HG03045 (cell line): ENCODE measurements around the gene ALDH2.
A peak's percentile ranks its signal among the peaks of the same experiment; 100 is the strongest.
"Not testable (repeated sequence)": the region's sequence is repeated elsewhere in the genome, so short reads cannot be mapped to it uniquely, and the experiment has no call there.

Experiments used
- ATAC-seq: cut with Tn5 transposase; IDR thresholded peaks from one replicate; pipeline ENCODE4 v1.9.1; 2021; ENCODE audit warnings: mild to moderate bottlenecking, moderate library complexity; ENCODE audit not compliant: unreplicated experiment

The ALDH2 gene

DNA sequence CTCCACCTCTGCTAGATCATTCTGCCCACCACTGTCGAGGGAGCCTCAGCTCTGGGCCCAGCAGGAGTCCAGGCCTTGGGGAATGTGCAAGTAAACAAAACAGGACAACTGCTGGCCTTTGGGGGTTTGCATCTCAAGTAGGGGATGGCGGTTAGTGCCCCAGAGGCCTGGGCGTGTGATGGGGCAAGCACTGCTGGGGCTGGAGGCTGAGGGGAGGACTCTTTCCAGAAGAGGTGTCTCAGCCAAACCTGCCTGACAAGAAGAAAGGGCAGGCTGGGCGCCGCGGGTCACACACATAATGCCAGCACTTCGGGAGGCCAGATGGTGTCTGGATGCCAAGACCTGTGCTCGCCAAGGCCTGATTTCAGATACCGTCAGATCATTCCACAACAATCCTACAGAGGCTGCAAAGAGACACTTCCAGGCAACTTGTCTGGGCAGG lies 8.6 kb upstream of the ALDH2 start:
- ATAC-seq: no peak

DNA sequence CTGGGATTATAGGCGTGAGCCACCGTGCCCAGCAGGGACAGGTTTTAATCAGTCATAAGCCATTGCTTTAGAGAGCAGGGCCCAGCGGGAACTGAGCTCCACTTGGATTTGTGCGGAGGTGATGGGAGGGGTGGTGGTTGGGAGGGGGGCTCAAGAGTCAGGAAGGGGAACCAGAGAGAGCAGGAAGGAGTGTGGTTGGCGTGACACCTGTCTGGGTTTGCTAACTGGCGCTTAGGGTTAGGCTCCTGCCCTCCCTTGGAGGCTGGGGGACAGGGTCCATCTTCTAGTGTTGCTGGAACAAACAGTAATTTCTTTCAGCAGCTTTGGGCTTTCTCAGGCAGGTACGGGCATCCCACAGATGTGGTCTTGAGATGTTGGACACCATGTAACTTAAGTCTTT lies 7.5 kb upstream of the ALDH2 start:
- no peak for ATAC-seq

DNA sequence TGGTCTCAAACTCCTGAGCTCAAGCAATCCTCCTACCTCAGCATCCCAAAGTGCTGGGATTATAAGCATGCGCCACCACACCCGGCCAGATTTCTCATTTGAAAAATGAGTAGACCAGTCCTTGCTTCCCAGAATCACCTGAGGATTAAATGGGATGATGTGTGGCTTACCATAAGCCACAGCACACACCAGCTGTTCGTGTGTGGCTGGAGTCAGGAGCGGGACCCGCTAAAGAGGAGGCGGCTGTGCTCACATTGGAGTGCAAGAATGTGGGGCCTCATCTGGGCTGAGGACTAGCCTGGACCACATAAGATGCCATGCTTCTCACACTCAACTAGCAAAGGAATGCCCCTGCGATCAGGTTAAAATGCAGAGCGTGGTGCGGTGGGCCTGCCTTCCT lies 6.7 kb upstream of the ALDH2 start:
- no peak for ATAC-seq

DNA sequence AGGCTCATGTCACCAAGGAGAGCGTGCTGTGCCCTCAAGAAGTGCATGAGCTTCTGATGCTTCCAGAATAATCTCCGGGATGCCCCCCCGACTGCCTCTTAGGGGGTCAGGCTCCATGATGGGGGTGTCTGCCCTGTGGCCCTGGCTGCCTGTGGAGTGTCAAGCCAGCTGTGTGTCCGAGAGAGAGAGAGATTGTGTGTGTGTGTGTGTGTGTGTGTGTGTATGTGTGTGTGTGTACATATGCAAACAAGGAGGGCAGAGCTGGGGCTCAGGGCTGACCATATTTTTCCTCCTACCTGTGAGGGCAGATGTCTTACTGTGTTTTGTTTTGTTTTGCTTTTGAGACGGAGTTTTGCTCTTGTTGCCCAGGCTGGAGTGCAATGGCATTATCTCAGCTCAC lies 5.6 kb upstream of the ALDH2 start:
- ATAC-seq: no peak

DNA sequence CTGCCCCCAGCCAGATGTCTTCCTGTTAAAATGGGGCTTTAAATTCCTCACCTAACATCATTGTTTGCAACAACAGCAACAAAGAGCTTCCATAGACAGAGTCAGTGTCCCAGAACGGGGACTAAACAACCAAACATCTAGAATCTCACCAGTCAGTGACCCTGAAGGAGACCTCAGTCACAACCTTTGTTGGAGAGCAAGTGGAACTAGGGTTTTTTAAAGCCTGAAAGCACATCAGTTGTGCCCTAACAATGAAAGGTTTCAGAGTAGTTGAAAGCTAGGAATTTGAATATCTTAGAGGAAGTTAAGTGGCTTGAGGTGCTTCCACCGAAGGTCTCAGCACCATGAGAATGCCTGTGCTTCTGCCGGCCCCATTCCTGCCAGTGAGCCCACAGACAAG lies 5.0 kb upstream of the ALDH2 start:
- ATAC-seq: no peak

DNA sequence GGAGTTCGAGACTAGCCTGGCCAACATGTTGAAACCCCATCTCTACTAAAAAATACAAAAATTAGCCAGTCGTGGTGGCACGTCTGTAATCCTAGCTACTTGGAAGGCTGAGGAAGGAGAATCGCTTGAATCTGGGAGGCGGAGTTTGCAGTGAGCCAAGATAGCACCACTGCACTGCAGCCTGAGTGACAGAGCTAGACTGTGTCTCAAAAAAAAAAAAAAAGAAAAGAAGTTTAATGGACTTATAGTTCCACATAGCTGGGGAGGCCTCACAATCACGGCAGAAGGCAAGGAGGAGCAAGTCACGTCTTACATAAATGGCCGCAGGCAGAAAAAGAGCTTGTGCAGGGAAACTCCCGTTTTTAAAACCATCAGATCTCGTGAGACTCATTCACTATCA lies 3.2 kb upstream of the ALDH2 start:
- not testable (repeated sequence) for ATAC-seq

DNA sequence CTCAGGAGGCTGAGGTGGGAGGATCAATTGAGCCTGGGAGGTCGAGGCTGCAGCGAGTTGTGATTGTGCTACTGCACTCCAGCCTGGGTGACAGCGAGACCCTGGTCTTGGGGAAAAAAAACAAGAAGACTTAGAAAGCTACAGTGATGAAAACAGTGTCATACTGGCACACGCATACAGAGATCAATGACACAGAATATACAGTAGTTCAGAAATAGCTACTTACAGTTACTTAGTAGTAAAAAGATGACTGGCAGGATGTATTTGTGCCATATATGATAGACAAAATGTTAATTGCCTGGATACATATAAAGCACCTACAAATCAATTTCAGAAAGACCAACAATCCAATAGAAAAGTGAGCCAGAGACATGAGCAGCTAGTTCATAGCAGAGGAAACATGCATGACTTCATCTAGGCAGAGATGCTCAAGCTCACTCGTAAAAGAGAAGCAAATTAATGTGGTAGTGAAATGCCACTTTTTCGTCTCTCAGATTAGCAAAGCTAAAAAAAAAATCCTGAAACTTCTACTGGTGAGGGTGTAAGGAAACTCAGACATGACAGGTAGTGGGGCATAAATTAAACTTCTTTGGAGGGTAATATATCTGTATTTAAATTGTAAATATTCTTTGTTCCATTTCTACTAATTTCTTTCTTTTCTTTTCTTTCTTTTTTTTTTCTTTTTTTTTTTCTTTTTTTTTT lies 2.5 kb upstream of the ALDH2 start:
- no peak for ATAC-seq

DNA sequence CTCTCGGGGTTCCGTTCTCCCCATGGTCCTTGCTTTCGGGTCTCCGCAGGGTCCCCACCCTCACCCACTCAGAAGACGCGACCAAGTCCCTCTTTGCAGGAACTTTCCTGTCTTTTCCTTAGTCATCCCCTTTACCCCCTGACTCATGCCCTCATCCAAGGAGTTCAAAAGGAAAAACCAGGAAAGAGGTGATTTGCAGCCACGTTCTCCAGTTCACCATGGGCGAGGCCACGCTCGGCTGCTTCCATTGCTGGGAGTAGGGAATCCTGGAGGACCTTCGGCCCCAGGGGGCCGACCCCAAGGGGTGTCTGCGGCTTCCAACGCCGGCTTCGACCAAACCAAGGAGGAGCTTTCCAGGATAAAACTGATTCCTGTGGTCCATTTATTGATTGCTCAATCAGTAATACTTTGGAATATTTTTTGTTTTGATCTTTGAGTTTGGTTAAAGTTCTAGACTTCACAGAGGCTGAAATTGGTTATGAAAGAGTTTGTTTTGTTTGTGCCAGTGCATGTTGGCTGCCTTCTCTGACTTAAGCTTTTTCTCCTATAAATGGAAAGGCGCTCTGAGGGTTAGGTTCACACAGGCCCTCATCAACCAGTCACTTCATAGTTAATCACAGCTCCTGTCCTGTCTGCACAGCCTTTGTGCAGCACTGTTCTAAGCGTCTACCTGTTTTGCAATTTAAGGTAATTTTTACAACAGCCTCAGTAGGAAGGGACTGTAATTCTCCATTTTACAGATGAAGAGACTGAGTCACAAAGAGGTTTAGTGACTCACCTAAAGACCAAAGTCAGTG lies 827 bp downstream of the ALDH2 start:
- no peak for ATAC-seq

DNA sequence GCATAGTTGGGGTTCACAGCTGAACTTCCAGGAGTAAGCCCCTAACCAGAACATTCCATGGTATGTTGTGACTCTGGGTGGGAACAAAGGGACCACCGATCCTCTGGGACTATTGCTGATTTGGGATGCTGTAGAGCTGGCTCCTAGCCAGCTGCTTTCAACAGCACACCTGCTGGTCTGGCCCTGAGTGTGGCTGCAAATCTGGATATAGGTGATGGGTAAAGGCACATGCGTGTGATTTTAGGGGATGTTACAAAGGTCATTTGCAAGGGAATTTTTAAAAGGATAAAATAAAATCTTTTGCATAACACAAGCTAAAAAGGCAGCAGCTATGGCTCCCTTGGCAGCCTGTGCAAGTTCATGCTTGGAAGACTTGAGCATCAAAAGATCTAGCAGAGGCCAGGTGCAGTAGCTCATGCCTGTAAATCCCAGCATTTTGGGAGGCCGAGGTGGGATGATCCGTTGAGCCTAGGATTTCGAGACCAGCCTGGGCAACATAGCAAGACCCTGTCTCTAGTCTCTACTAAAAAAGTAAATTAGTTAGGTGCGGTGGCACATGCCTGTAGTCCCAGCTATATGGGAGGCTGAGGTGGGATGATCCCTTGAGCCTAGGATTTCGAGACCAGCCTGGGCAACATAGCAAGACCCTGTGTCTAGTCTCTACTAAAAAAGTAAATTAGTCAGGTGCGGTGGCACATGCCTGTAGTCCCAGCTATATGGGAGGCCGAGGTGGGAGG lies 1.6 kb downstream of the ALDH2 start:
- ATAC-seq: no peak

DNA sequence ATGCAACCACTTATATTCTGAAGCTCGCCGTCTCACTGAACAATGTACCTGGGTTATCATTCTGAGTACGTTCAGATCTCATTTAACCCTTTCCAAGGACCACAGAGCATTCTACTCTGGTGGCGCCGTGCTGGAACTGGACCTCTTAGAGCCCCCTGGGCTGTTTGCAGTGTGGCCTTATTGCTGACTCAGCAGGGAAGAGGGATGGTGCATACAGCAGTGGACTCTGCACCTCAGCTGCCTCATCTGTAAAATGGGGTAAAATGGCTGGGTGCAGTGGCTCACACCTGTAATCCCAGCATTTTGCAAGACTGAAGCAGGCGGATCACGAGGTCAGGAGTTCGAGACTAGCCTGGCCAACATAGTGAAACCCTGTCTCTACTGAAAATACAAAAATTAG lies 2.9 kb downstream of the ALDH2 start:
- ATAC-seq: no peak

DNA sequence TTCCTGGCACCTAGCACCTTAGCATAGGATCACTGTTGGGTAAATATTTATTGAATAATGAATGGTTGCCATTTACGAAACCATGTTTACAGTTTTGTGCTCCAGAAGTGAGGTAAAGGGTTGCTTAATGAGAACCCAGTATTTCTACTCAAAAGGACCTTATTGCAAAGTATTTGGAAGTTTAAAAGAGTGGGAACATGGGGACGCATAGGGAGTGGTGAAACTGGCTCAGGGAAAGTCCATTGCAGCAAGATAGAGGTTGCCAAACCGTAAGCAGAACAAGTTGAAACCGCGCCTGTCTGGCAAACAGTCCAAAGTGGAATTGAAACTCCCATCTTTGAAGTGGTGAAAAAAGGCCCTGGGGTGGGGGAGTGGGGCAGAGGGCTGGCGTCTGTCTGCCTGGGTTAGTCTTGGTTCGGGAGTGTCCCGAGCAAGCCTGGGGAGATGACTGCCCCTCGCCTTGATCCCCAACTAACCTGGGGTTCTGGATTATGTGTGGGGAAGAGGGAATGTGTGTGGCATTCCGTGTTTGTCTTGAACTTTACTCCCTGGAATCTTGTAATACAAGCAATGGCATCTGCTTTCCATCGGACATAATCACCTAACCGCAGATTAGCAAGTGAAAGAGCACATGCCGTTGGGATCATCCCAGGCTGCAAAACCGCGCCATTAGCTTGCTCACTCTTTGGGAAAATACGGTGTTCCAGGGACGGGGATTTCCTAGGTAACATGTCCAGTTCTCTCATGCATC lies 7.2 kb downstream of the ALDH2 start:
- no peak for ATAC-seq

DNA sequence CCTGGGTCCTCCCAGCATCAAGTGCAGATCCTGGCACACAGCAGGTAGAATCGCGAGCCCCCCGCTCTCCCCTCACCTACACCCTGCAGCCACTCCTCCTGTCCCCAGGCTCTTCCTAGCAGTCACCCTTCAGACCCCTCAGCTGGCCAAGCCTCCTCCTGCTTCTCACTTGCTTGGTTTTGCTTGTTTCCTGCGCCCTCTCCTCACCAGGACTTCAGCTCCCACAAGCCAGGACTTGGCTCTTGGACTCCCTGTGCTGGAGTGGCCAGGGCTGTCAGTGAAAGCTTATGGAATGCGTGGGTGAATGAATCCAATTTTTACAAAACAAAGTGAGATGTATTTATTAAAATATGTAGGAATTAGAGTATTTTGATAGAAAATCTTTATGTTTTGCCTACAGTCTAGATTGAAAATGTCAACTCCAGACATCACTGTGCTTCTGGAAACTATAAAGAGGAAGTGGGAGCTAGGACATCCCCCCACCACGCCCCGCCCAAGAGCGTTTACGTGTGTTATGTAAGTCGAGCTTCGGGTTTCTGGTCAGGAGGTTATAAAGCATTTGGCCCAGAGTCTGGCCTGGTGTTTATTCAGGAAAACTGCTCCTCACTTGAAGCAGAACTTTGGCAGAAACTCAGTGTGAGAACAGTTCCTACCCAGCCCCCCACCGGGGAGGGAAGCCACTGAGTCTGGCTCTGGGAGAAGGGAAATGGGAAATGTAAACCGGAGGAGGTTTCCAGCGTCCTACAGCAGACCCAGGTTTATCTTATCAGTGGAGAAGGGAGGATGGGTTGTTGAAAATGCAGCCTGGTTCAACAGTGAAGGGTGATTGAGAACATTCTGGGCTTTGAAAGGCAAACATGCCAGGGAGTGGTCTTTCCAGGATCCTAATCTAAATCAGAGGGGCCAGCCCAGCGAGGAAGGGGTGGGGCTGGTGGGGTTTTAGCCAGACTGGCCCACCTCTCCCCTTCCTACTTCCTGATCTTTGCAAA lies 8.8 kb downstream of the ALDH2 start:
- ATAC-seq: peak; percentile 53

DNA sequence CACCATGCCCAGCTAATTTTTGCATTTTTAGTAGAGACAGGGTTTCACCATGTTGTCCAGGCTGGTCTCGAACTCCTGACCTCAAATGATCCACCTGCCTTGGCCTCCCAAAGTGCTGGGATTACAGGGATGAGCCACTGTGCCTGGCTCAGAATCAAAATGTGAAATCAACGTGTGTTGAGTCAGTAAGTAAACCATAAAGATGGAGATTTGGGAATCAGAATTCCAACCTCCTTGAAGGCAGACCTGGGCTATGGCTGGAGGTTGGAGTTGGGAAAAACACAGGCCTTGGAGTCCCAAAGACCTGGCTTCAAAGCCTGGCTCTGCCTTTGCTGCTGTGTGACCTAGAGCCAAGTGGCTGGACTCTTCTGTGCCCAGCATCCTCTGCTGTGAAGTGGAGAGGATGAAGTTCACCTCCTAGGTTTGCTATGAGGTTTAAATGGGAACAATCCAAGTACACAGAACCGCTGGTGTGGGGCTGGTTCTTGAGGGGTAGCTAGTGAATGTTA lies 10.2 kb downstream of the ALDH2 start:
- ATAC-seq: no peak

DNA sequence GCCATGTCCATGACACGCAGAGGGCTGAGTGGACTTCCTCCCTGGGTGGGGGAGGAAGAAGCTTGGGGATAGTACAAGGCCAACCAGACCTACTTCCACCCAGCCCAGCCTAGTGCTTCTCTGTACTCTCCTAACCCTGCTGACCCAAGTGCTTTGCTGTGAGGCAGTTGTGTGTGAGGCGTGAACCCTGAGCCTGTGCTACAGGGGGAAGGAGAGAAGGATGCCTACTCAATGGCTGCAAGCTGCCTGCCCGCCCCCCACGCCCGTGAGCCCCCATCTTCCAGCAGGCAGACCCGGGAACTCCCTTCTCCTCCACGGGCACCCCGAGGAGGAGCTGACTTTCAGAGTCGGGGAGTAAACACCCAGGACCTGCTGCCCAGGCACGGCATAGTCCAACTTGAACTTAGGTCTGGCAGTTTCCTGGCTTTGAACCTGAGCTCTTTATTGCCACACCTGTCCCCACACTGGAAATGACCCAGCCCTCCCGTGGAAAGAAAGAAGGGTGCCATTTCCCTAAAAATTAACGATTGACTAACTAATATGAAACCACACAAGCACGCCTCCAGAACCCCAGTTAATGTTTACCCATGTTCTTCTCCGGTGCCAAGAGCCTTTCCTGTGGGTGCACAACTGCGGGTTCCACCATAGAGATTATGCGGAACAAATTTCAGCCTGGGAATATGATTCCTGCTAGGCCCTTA lies 10.8 kb downstream of the ALDH2 start:
- ATAC-seq: no peak

DNA sequence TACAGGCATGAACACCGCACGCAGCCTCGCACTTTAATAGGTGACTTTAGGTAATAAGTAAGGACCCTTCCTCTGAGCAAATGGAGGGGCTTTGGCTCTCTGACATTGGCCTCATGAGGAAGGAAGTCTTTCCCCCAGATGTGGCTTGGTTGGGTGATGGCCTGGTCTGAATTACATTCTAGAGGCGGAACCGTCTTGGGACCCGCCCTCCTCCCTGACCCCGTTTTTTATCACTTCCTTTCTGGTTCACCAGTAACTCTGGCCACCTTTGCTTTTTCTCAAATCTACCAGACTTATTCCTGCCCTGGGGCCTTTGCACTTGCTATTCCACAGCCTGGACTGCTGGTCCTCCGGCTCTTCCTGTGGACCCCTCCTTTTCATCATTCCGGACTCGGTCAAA lies 13.4 kb downstream of the ALDH2 start:
- no peak for ATAC-seq

DNA sequence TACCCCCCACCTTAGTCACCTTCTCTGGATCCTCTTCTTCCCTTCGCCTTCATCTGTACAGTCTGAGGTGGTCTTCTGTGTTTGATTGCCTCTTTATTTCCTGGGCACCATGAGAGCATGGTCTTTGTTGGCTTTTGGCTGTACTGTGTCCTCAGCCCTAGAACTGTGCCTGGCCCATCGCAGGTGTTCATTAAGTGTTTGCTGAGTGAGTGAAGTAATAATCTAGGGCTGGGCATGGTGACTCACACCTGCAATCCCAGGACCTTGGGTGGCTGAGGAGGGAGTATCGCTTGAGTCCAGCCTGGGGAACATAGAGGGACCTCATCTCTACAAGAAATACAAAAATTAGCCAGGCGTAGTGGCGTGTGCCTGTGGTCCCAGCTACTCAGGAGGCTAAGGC lies 13.9 kb downstream of the ALDH2 start:
- ATAC-seq: no peak

DNA sequence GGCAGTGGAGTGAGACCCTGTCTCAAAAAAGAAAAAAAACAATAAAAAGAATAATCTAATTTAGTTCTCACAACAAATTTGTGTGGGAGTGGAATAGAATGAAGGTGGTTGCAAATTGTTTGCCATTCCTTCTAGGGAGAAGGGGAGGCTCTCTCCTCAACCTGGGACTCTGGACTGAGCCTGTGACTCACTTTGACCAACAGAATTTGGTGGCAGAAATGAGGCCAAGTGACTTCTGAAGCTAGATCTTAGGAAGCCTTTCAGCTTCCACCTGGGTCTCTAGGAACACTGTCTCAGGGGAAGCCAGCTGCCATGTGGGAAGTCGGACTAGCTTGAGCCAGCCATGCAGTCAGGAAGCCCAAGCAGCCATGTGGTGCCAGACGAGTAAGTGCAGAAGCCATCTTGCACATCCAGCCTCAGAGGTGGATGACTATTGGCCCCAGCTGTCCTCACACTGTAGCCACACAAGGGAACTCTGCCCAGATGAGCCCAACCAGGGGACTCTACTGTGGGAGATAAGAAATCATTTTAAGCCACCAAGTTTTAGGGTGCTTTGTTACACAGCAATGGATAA lies 14.4 kb downstream of the ALDH2 start:
- no peak for ATAC-seq

DNA sequence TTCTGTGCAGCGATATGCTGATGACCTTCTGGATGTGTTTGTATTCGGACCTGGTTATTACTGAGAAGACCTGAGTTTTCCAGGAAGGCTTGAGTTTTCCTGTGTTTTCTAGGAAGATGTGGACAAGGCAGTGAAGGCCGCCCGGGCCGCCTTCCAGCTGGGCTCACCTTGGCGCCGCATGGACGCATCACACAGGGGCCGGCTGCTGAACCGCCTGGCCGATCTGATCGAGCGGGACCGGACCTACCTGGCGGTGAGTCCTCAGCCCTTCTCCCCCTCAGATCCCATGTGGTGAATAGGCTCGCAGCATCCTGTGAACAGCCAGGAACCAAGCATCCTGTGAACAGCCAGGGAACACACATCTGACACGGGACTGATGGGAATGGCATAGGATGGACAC lies 16.3 kb downstream of the ALDH2 start:
- no peak for ATAC-seq

DNA sequence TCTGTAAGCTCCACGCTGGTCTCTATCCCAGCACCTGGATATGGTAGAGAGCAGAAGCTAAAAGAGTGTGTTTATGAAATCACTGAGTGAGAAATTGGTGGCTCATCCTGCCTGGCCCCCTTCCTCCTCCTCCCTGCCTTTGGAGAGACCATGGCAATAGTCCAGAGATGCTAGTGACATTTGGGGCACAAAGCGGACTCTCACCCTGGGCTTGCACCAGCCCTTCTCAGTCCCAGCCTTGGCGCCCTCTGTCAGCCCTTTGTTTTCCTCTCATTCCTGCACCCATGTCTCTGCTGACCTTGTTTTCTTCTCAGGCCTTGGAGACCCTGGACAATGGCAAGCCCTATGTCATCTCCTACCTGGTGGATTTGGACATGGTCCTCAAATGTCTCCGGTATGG lies 18.2 kb downstream of the ALDH2 start:
- ATAC-seq: no peak
